GM18499 (cell line): ENCODE results near the gene LONP1.
"Not testable (repeated sequence)": the region's sequence is repeated elsewhere in the genome, so short reads cannot be mapped to it uniquely, and the experiment has no call there.

Experiments
- ATAC-seq: cut with Tn5 transposase; IDR thresholded peaks from one replicate; pipeline ENCODE4 v1.9.1; 2021; ENCODE audit warnings: moderate number of reproducible peaks; ENCODE audit not compliant: insufficient read depth, unreplicated experiment

The LONP1 gene, protein sequence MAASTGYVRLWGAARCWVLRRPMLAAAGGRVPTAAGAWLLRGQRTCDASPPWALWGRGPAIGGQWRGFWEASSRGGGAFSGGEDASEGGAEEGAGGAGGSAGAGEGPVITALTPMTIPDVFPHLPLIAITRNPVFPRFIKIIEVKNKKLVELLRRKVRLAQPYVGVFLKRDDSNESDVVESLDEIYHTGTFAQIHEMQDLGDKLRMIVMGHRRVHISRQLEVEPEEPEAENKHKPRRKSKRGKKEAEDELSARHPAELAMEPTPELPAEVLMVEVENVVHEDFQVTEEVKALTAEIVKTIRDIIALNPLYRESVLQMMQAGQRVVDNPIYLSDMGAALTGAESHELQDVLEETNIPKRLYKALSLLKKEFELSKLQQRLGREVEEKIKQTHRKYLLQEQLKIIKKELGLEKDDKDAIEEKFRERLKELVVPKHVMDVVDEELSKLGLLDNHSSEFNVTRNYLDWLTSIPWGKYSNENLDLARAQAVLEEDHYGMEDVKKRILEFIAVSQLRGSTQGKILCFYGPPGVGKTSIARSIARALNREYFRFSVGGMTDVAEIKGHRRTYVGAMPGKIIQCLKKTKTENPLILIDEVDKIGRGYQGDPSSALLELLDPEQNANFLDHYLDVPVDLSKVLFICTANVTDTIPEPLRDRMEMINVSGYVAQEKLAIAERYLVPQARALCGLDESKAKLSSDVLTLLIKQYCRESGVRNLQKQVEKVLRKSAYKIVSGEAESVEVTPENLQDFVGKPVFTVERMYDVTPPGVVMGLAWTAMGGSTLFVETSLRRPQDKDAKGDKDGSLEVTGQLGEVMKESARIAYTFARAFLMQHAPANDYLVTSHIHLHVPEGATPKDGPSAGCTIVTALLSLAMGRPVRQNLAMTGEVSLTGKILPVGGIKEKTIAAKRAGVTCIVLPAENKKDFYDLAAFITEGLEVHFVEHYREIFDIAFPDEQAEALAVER

GRCh38 chr19:5719961-5720790 is at the start of gene LONP1, which contains the start of gene CATSPERD:
LONP1 (minus strand) TSS chr19:5720146; CDS start chr19:5720132, 14 bp downstream.
CATSPERD (plus strand) TSS chr19:5720637; CDS start chr19:5720738, 101 bp downstream.
- ATAC-seq, result peak; percentile 71

DNA sequence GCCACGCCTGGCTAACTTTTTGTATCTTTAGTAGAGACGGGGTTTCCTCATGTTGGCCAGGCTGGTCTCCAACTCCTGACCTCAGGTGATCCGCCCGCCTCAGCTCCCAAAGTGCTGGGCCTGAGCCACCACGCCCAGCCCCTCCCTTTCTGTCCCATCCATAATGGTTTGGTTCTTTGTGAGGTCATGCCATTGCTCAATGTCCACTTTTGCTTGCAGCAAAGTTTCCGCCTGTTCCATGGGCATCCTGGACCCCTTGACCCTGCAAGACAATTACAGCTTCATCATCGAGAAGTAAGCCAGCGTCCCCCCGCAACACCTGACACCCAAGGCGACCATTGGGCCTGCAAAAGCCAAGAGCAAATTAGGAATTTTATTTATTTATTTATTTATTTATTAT is 48.0 kb upstream of the LONP1 start:
- no peak for ATAC-seq

DNA sequence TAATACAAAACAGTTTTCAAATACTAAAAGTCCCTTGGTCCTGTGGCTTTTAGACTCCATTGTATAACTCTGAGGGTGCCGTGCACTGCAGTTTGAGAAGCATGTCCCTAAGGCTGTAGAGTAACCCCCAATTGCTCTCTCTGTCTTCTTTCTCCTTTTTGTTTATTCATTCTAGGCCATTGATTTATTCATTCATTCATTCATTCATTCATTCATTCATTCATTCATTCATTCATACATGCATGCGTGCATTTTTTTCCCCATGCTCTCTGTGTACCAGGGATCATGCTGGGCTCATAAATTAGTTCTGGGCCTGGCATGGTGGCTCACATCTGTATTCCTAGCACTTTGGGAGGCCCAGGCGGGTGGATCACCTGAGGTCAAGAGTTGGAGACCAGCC is 45.3 kb upstream of the LONP1 start:
- no peak for ATAC-seq

DNA sequence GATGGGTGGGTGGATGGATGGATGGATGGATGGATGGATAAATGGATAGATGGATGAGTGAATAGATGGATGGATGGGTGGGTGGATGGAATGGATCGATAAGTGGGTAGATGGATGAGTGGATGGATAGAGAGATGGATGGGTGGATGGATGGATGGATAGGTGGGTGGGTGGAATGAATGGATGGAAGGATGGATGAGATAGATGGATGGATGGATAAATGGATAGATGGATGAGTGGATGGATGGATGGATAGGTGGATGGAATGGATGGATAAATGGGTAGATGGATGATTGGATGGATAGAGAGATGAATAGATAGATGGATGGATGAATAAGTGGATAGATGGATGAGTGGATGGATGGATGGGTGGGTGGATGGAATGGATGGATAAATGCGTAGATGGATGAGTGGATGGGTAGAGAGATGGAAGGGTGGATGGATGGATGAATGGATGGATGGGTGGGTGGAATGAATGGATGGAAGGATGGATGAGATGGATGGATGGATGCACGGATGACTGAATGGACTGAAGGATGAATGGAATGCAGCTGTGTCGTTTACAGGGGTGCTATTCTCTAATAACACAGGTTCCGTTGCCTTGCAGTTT is 42.8 kb upstream of the LONP1 start:
- ATAC-seq, result no peak

GRCh38 chr19:5753743-5754142 is 33.8 kb upstream of the LONP1 start:
- no peak for ATAC-seq

GRCh38 chr19:5751709-5752108 is 31.8 kb upstream of the LONP1 start:
- no peak for ATAC-seq

DNA sequence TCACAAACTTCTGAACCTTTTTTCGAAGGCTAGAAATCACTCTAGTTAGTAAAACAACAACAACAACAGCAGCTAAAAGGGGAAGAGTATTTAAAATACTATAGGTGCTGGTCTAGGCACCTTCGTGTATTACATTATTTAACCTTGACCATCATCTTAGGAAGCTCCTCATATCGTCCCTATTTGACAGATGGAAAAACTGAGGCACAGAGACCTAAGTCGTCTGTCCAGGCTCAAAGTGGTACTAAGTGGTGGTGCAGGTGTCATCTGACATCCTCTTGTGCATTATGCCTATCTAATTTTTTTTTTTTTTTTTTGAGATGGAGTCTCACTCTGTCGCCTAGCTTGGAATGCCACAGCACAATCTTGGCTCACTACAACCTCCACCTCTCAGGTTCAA is 29.6 kb upstream of the LONP1 start:
- no peak for ATAC-seq

DNA sequence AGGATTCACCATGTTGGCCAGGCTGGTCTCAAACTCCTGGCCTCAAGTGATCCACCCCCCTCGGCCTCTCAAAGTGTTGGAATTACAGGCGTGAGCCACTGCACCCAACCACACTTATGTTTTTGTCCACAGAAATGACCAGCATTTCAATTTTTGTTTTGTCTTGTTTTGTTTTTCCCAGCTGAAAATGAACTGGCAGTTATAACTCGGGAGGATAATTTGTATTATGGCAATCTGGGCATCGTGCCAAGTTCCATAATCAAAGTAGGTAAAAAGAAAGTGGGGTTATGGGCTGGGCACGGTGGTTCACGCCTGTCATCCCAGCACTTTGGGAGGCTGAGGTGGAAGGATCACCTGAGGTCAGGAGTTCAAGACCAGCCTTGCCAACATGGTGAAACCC is 29.0 kb upstream of the LONP1 start:
- not testable (repeated sequence) for ATAC-seq

DNA sequence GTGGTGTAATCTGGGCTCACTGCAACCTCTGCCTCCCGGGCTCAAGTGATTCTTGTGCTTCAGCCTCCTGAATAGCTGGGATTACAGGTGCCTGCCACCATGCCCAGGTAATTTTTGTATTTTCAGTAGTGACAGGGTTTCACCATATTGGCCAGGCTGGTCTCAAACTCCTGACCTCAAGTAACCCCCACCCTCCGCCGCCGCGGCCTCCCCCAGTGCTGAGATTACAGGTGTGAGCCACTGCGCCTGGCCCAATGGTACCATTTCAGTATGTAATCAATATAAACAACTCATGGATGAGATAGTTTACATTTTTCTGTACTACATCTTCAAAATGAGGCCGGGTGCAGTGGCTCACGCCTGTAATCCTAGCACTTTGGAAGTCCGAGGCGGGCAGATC is 25.1 kb upstream of the LONP1 start:
- not testable (repeated sequence) for ATAC-seq

DNA sequence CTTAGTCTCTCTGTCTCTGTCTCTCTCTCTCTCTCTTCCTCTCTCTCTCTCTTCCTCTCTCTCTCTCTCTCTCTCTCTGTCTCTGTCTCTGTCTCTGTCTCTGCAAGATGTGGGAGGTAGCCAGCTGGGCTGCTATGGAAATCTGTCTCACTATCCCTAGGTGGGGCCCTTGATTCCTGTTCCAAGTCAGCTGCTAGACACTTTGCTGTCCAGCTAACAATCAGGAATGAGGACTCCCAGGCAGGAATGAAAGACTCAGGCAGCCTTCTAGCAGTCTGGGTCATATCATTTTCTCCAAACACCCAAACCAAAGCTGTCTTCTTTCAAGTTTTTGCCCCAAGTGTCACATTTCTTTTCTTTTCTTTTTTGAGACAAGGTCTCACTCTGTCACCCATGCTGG is 23.7 kb upstream of the LONP1 start:
- no peak for ATAC-seq

- no peak for ATAC-seq
Observed at GRCh38 chr19:5742051-5742450, 22.1 kb upstream of the LONP1 start.

DNA sequence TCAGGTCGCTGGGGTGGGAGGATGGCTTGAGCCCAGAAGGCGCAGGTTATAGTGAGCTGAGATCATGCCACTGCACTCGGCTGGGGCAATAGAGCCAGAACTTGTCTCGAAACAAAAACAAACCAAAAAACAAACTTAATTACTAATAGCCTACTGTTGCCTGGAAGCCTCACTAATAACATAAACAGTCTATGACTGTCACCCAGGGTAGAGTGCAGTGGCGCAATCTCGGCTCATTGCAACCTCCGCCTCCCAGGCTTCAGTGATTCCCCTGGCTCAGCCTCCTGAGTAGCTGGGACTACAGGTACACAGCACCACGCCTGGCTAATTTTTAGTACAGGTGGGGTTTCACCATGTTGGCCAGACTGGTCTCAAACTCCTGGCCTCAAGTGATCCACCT is 18.5 kb upstream of the LONP1 start:
- ATAC-seq, result no peak

- not testable (repeated sequence) for ATAC-seq
Observed at GRCh38 chr19:5733172-5733571, 13.2 kb upstream of the LONP1 start.

- no peak for ATAC-seq
Observed at GRCh38 chr19:5727453-5728050, 7.6 kb upstream of the LONP1 start.

DNA sequence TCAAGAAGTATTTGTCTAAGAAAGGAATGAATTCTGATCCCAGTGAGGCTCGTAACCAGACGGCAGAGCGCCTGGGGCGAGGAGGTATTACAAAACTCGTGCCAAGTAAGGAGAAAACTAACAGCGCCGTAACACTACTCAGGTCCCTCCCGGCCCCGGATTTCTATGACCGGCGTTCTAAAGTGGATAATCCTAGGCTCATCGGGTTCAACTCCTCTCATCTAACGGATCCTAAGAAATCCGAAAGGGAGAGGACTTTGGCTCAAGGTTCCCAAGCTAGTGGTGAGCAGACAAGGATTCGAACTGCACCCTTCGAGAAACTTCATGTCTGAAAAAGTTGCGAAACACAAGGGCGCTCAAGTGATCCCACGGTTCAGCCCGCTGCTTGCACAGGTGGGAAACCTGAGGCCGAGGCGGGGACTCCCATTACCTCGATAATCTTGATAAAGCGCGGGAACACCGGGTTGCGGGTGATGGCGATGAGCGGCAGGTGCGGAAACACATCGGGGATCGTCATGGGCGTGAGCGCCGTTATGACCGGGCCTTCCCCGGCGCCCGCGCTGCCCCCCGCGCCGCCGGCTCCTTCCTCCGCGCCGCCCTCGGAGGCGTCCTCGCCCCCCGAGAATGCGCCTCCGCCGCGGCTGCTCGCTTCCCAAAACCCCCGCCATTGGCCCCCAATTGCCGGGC is 529 bp downstream of the LONP1 start:
- no peak for ATAC-seq

GRCh38 chr19:5718579-5719273 is 1.2 kb downstream of the LONP1 start:
- ATAC-seq, result no peak

- no peak for ATAC-seq
Observed at GRCh38 chr19:5718037-5718578, 1.8 kb downstream of the LONP1 start.
